Measurements from ENCODE around the gene SCRT2. TPM values are rescaled to one million over a fixed set of nuclear protein-coding genes. Genes with fewer than 3 reads are reported as not detected.
A peak's percentile ranks its signal among the peaks of the same experiment; 100 is the strongest.

Gene SCRT2
- total RNA-seq, 4 donors from 2014 or later = not detected

DNA sequence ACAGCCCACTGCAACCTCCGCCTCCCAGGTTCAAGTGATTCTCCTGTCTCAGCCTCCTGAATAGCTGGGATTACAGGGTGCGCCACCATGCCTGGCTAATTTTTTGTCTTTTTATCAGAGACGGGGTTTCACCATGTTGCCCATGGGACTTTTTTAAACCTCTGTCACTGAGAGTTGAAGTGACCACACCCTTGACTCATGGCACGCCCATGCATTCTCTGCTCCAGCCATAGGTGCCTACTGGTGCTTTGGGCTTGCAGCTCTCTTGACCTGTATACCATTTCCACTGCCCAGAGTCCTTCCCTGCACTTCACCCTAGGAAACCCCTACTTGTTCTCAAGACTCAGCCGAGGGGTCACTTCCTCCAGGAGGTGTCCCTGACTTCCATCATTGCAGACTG, 2.4 kb upstream of the SCRT2 start:
- WGBS = 79% methylated on average over 5 of the region's 5 CpGs
- Histone ChIP-seq H3K9me3 (no peaks in the 10 kb centered on the region), H3K27ac (replicated peaks in 1 of 4) (no peak overlapping the region), H3K27me3 (peaks cover 0 to 91% (median 25%) of the 10 kb centered on the region in 4 donors), H3K4me1 (peaks cover 20 to 24% (median 22%) of the 10 kb centered on the region in 4 donors), H3K36me3 (no peaks in the 10 kb centered on the region), H3K4me3 (no peak overlapping the region)
- no peak for DNase-seq (ENCODE audit: extremely low spot score)
- no peak for TF ChIP-seq POLR2AphosphoS5 (IDR thresholded peaks at IDR 0.05)
- TF ChIP-seq POLR2A (IDR thresholded peaks at IDR 0.05; ENCODE audit: low read depth) = no peak
- TF ChIP-seq CTCF (IDR thresholded peaks at IDR 0.05) = no peak
- no peak for TF ChIP-seq EP300 (IDR thresholded peaks at IDR 0.05)
- intact Hi-C loops (cut with DNase I) = no loop called here

GRCh38 chr20:676967-677366, 1.4 kb upstream of the SCRT2 start:
- TF ChIP-seq EP300 (IDR thresholded peaks at IDR 0.05) = no peak
- TF ChIP-seq CTCF (IDR thresholded peaks at IDR 0.05) = no peak
- no peak for TF ChIP-seq POLR2AphosphoS5 (IDR thresholded peaks at IDR 0.05)
- TF ChIP-seq POLR2A (IDR thresholded peaks at IDR 0.05; ENCODE audit: low read depth) = no peak
- Histone ChIP-seq H3K4me1 (peaks cover 20 to 24% (median 22%) of the 10 kb centered on the region in 4 donors), H3K9me3 (no peaks in the 10 kb centered on the region), H3K4me3 (no peak overlapping the region), H3K27ac (replicated peaks in 1 of 4) (no peak overlapping the region), H3K36me3 (no peaks in the 10 kb centered on the region), H3K27me3 (peaks cover 0 to 91% (median 31%) of the 10 kb centered on the region in 4 donors)
- intact Hi-C loops (cut with DNase I) = no loop called here
- WGBS = 54% methylated on average over 3 of the region's 3 CpGs
- DNase-seq (ENCODE audit: extremely low spot score) = no peak

DNA sequence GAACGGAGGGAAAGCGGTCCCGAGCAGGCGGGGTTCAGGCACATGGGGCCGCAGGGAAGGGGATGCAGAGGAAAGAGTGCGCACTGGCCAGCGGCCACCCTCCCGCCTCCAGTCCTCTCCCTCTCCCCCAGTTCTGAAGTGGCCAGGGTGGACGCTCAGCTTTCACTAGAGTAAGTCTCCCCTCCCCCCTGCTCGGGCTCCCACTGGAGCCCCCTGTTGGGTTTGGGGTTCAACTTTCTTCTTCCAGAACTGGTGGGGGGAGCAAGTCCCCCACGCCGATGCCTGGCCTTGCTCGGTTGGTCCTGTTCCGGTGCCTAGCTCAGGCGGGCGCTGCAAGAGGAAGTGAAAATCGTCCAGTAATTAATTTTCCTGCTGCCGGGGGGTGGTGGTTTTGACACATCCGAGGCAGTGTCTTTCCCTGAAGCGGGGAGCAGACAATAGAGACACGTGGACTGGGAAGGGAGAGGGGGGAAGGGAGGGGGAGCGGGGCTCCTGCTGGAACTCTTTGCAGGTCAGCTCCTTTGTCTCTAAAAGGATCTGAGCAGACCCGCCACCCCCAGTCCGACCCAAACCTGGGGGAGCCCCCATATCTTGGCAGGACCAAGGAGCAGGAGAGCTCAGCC, 824 bp upstream of the SCRT2 start:
- intact Hi-C loops (cut with DNase I) = no loop called here
- H3K4me1 ChIP-seq = peaks cover 20 to 24% (median 22%) of the 10 kb centered on the region in 4 donors
- DNase-seq (ENCODE audit: extremely low spot score) = no peak
- WGBS = 5% methylated on average over 24 of the region's 24 CpGs
- H3K27ac ChIP-seq (replicated peaks in 1 of 4) = no peak overlapping the region
- H3K27me3 ChIP-seq = peaks cover 0 to 91% (median 37%) of the 10 kb centered on the region in 4 donors
- H3K9me3 ChIP-seq = no peaks in the 10 kb centered on the region
- TF ChIP-seq POLR2AphosphoS5 (IDR thresholded peaks at IDR 0.05) = no peak
- TF ChIP-seq POLR2A (IDR thresholded peaks at IDR 0.05; ENCODE audit: low read depth) = no peak
- no peak for TF ChIP-seq EP300 (IDR thresholded peaks at IDR 0.05)
- no peak for TF ChIP-seq CTCF (IDR thresholded peaks at IDR 0.05)
- H3K4me3 ChIP-seq = peak overlapping the region in 1 of 4 donors; percentile 33
- no peaks in the 10 kb centered on the region for H3K36me3 ChIP-seq

GRCh38 chr20:675033-675452, 559 bp downstream of the SCRT2 start:
- TF ChIP-seq POLR2AphosphoS5 (IDR thresholded peaks at IDR 0.05) (no peak), POLR2A (IDR thresholded peaks at IDR 0.05; ENCODE audit: low read depth) (no peak), EP300 (IDR thresholded peaks at IDR 0.05) (no peak), CTCF (IDR thresholded peaks at IDR 0.05) (no peak)
- H3K4me3 ChIP-seq = peak overlapping the region; percentile 11 to 38 (median 30)

More at GRCh38 chr20:675033-675452, 559 bp downstream of the SCRT2 start:
- intact Hi-C loops (cut with DNase I) = no loop called here
- Histone ChIP-seq H3K9me3 (no peaks in the 10 kb centered on the region), H3K27ac (replicated peaks in 1 of 4) (no peak overlapping the region), H3K36me3 (no peaks in the 10 kb centered on the region), H3K27me3 (peaks cover 0 to 91% (median 38%) of the 10 kb centered on the region in 4 donors), H3K4me1 (peaks cover 21 to 25% (median 23%) of the 10 kb centered on the region in 4 donors)
- no peak for DNase-seq (ENCODE audit: extremely low spot score)
- 3% methylated on average over 6 of the region's 25 CpGs for WGBS

Data from esophagus muscularis mucosa (tissue), 4 donors.